ENCODE measurements around the gene XPR1.

Gene XPR1

DNA sequence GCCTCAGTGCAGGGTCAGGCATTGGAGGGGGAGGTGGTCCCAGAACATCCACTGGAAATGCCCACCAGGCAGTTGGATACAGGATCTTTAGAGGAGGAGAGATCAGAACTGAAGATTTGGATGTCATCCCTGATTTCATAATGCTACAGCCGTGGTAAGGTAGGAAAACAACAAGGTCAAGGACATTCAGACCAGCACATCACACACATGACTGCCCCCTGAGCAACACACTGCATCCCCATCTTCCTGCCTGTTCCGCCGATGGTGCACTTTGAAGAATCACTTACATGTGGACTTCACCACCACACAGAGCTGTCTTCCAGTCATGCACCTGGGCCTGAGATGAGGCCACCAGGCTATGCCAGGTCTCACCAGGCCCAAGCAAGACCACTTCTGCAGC, 297.6 kb downstream of the XPR1 start:
- Histone ChIP-seq H3K36me3 (replicated peaks; ENCODE audit: low read depth, low read length) (no peaks in the 10 kb centered on the region), H2AFZ (ENCODE audit: low read depth, low read length) (no peak overlapping the region), H3K27me3 (ENCODE audit: low read depth, low read length) (no peaks in the 10 kb centered on the region), H3K79me2 (ENCODE audit: low read length) (no peaks in the 10 kb centered on the region), H3K4me2 (ENCODE audit: low read length) (no peak overlapping the region), H3K4me3 (ENCODE audit: low read length) (no peak overlapping the region), H3K9me3 (ENCODE audit: insufficient read depth, low read length) (no peaks in the 10 kb centered on the region), H3K9ac (ENCODE audit: low read length) (no peak overlapping the region), H4K20me1 (ENCODE audit: insufficient read depth, low read length) (no peaks in the 10 kb centered on the region), H3K27ac (ENCODE audit: low read length) (no peak overlapping the region), H3K4me1 (ENCODE audit: low read length) (peaks cover 22% of the 10 kb centered on the region)
- TF ChIP-seq, protein P1, sequence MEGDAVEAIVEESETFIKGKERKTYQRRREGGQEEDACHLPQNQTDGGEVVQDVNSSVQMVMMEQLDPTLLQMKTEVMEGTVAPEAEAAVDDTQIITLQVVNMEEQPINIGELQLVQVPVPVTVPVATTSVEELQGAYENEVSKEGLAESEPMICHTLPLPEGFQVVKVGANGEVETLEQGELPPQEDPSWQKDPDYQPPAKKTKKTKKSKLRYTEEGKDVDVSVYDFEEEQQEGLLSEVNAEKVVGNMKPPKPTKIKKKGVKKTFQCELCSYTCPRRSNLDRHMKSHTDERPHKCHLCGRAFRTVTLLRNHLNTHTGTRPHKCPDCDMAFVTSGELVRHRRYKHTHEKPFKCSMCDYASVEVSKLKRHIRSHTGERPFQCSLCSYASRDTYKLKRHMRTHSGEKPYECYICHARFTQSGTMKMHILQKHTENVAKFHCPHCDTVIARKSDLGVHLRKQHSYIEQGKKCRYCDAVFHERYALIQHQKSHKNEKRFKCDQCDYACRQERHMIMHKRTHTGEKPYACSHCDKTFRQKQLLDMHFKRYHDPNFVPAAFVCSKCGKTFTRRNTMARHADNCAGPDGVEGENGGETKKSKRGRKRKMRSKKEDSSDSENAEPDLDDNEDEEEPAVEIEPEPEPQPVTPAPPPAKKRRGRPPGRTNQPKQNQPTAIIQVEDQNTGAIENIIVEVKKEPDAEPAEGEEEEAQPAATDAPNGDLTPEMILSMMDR (IDR thresholded peaks at IDR 0.05; ENCODE audit: low read depth, low read length) = no peak
- no peak for TF ChIP-seq EZH2phosphoT487 (IDR thresholded peaks at IDR 0.05; ENCODE audit: low read depth)

DNA sequence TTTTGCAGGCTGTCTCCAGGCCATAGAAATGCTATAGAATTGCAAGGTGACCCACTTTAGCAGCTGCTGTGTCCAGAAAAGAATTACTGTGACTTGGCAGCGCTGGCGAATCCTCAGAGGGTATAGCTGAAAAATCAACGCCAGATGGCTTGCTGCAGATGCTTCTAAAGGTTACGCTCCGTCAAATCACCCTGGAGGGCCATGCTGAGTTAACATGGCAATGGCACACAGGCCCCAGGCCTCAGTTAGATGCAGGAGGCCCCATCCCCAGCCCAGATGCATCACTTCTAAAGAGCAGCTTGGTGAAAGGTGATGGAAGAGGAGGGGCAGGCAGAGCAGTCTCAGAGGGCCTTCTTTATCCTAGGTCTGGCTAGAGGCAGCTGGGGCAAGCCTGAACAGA, 298.9 kb downstream of the XPR1 start:
- H3K4me1 ChIP-seq (ENCODE audit: low read length) = peaks cover 9% of the 10 kb centered on the region
- no peaks in the 10 kb centered on the region for H3K36me3 ChIP-seq (replicated peaks; ENCODE audit: low read depth, low read length)
- H3K4me2 ChIP-seq (ENCODE audit: low read length) = no peak overlapping the region
- H3K9ac ChIP-seq (ENCODE audit: low read length) = no peak overlapping the region
- no peaks in the 10 kb centered on the region for H3K27me3 ChIP-seq (ENCODE audit: low read depth, low read length)
- no peaks in the 10 kb centered on the region for H4K20me1 ChIP-seq (ENCODE audit: insufficient read depth, low read length)
- no peak for TF ChIP-seq EZH2phosphoT487 (IDR thresholded peaks at IDR 0.05; ENCODE audit: low read depth)
- TF ChIP-seq, protein P1 (IDR thresholded peaks at IDR 0.05; ENCODE audit: low read depth, low read length) = no peak
- H3K4me3 ChIP-seq (ENCODE audit: low read length) = no peak overlapping the region
- H3K9me3 ChIP-seq (ENCODE audit: insufficient read depth, low read length) = no peaks in the 10 kb centered on the region
- no peak overlapping the region for H3K27ac ChIP-seq (ENCODE audit: low read length)
- H3K79me2 ChIP-seq (ENCODE audit: low read length) = no peaks in the 10 kb centered on the region
- H2AFZ ChIP-seq (ENCODE audit: low read depth, low read length) = no peak overlapping the region

DNA sequence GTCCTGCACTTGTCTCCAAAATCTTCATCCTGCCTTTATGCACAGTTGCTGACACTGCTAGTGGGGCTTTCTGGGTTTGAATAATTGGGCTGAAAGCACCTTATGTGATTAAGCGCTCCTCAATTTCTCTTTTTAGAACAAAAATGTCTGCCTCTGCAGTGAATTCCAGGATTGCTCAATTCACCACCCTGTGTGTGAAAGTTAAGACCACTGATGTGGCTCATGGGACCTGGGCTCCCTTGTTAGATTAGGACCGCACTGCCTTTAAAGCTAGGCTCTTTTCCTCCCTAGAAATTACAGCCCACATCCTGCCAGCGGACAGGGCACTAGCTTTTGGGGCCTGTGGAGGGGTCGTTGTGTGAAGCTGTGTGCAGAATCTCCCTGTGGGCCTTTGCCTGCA, 299.7 kb downstream of the XPR1 start:
- Histone ChIP-seq H3K27me3 (ENCODE audit: low read depth, low read length) (no peaks in the 10 kb centered on the region), H3K79me2 (ENCODE audit: low read length) (no peaks in the 10 kb centered on the region), H3K27ac (ENCODE audit: low read length) (no peak overlapping the region), H3K36me3 (replicated peaks; ENCODE audit: low read depth, low read length) (no peaks in the 10 kb centered on the region), H3K9me3 (ENCODE audit: insufficient read depth, low read length) (no peaks in the 10 kb centered on the region), H4K20me1 (ENCODE audit: insufficient read depth, low read length) (no peaks in the 10 kb centered on the region), H3K4me2 (ENCODE audit: low read length) (no peak overlapping the region), H3K4me3 (ENCODE audit: low read length) (no peak overlapping the region), H3K9ac (ENCODE audit: low read length) (no peak overlapping the region), H2AFZ (ENCODE audit: low read depth, low read length) (no peak overlapping the region), H3K4me1 (ENCODE audit: low read length) (peaks cover 1% of the 10 kb centered on the region)
- TF ChIP-seq EZH2phosphoT487 (IDR thresholded peaks at IDR 0.05; ENCODE audit: low read depth) = no peak
- TF ChIP-seq, protein P1 (IDR thresholded peaks at IDR 0.05; ENCODE audit: low read depth, low read length) = no peak

DNA sequence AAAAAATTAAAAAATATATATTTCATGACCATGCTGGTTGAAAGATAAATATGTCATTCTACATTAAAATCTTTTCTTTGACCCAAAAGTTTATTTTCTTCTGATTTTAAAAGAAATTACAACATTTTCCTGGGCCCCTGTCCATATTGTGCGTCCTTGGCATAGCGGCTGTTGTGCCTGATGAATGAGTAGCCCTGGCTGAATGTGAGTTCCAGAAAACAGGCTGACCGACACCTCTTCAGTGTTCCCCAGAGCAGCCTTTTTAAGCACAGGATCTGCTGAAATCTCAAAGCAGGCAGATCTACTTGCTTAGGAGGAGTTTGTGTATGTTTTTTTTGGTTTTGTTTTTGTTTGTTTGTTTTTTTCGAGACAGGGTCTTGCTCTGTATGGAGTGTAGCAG, 300.6 kb downstream of the XPR1 start:
- H3K36me3 ChIP-seq (replicated peaks; ENCODE audit: low read depth, low read length) = no peaks in the 10 kb centered on the region
- TF ChIP-seq, protein P1 (IDR thresholded peaks at IDR 0.05; ENCODE audit: low read depth, low read length) = no peak
- no peak for TF ChIP-seq EZH2phosphoT487 (IDR thresholded peaks at IDR 0.05; ENCODE audit: low read depth)
- H4K20me1 ChIP-seq (ENCODE audit: insufficient read depth, low read length) = no peaks in the 10 kb centered on the region
- no peak overlapping the region for H3K9ac ChIP-seq (ENCODE audit: low read length)
- no peaks in the 10 kb centered on the region for H3K4me1 ChIP-seq (ENCODE audit: low read length)
- no peak overlapping the region for H3K4me3 ChIP-seq (ENCODE audit: low read length)
- no peak overlapping the region for H3K4me2 ChIP-seq (ENCODE audit: low read length)
- no peak overlapping the region for H3K27ac ChIP-seq (ENCODE audit: low read length)
- no peaks in the 10 kb centered on the region for H3K27me3 ChIP-seq (ENCODE audit: low read depth, low read length)
- no peak overlapping the region for H2AFZ ChIP-seq (ENCODE audit: low read depth, low read length)
- H3K9me3 ChIP-seq (ENCODE audit: insufficient read depth, low read length) = no peaks in the 10 kb centered on the region
- H3K79me2 ChIP-seq (ENCODE audit: low read length) = no peaks in the 10 kb centered on the region
